BLaER1 (cell line): ENCODE data around the gene SPRED1.

Source experiments
- H3K27ac ChIP-seq: shearing (Covaris generic); formaldehyde crosslinking; 2 replicates; pipeline ENCODE4 v1.8.1; 2022
- H3K27me3 ChIP-seq: shearing (Covaris generic); formaldehyde crosslinking; 2 replicates; pipeline ENCODE4 v1.8.1; 2022
- H3K36me3 ChIP-seq: shearing (Covaris generic); formaldehyde crosslinking; 2 replicates; pipeline ENCODE4 v1.8.1; 2022
- H3K4me1 ChIP-seq: shearing (Covaris generic); formaldehyde crosslinking; 2 replicates; pipeline ENCODE4 v1.8.1; 2022
- H3K4me2 ChIP-seq: shearing (Covaris generic); formaldehyde crosslinking; 2 replicates; pipeline ENCODE4 v1.8.1; 2022
- H3K4me3 ChIP-seq: shearing (Covaris generic); formaldehyde crosslinking; 2 replicates; pipeline ENCODE4 v1.8.1; 2022
- H3K9ac ChIP-seq: shearing (Covaris generic); formaldehyde crosslinking; 2 replicates; pipeline ENCODE4 v1.8.1; 2022
- H3K9me3 ChIP-seq: shearing (Covaris generic); formaldehyde crosslinking; 2 replicates; pipeline ENCODE4 v1.8.1; 2022
- H4K20me1 ChIP-seq: shearing (Covaris generic); formaldehyde crosslinking; 2 replicates; pipeline ENCODE4 v1.8.1; 2022
- Cebpa-rat ChIP-seq: shearing (Covaris generic); IDR thresholded peaks from 2 replicates; pipeline ENCODE4 v1.8.1; 2022

Gene SPRED1

GRCh38 chr15:38374029-38374428, 121.4 kb downstream of the SPRED1 start:
- H3K4me2 ChIP-seq: no peak overlapping the region
- no peaks in the 10 kb centered on the region for H4K20me1 ChIP-seq
- no peak overlapping the region for H3K27ac ChIP-seq
- H3K4me3 ChIP-seq: no peak overlapping the region
- no peaks in the 10 kb centered on the region for H3K27me3 ChIP-seq
- no peaks in the 10 kb centered on the region for H3K36me3 ChIP-seq
- H3K9me3 ChIP-seq: no peaks in the 10 kb centered on the region
- H3K4me1 ChIP-seq: 0 out of 2 replicates have a peak, but pooled peaks cover 4% of the 10 kb centered on the region
- TF ChIP-seq Cebpa-rat: no peak
- no peak overlapping the region for H3K9ac ChIP-seq

- no peaks in the 10 kb centered on the region for H3K36me3 ChIP-seq
- no peaks in the 10 kb centered on the region for H3K27me3 ChIP-seq
- no peak overlapping the region for H3K27ac ChIP-seq
- 0 out of 2 replicates have a peak, but pooled peaks cover 4% of the 10 kb centered on the region for H3K4me1 ChIP-seq
- no peaks in the 10 kb centered on the region for H3K9me3 ChIP-seq
- H3K9ac ChIP-seq: no peak overlapping the region
- H3K4me3 ChIP-seq: no peak overlapping the region
- no peak overlapping the region for H3K4me2 ChIP-seq
- H4K20me1 ChIP-seq: no peaks in the 10 kb centered on the region
- no peak for TF ChIP-seq Cebpa-rat
Observed at GRCh38 chr15:38374556-38374955, 121.9 kb downstream of the SPRED1 start.

GRCh38 chr15:38376081-38376480, 123.4 kb downstream of the SPRED1 start:
- Histone ChIP-seq H3K4me3 (no peak overlapping the region), H4K20me1 (no peaks in the 10 kb centered on the region), H3K36me3 (no peaks in the 10 kb centered on the region), H3K9me3 (no peaks in the 10 kb centered on the region), H3K27ac (no peak overlapping the region), H3K4me1 (0 out of 2 replicates have a peak, but pooled peaks cover 4% of the 10 kb centered on the region), H3K27me3 (no peaks in the 10 kb centered on the region), H3K4me2 (no peak overlapping the region), H3K9ac (no peak overlapping the region)
- TF ChIP-seq Cebpa-rat: no peak

GRCh38 chr15:38377636-38378035, 125.0 kb downstream of the SPRED1 start:
- no peaks in the 10 kb centered on the region for H3K36me3 ChIP-seq
- TF ChIP-seq Cebpa-rat: no peak
- no peaks in the 10 kb centered on the region for H3K9me3 ChIP-seq
- H3K4me1 ChIP-seq: 0 out of 2 replicates have a peak, but pooled peaks cover 4% of the 10 kb centered on the region
- no peak overlapping the region for H3K27ac ChIP-seq
- H4K20me1 ChIP-seq: no peaks in the 10 kb centered on the region
- H3K27me3 ChIP-seq: no peaks in the 10 kb centered on the region
- H3K4me3 ChIP-seq: no peak overlapping the region
- no peak overlapping the region for H3K9ac ChIP-seq
- no peak overlapping the region for H3K4me2 ChIP-seq

GRCh38 chr15:38378161-38378560, 125.5 kb downstream of the SPRED1 start:
- Histone ChIP-seq H3K27me3 (no peaks in the 10 kb centered on the region), H3K36me3 (no peaks in the 10 kb centered on the region), H3K4me3 (no peak overlapping the region), H3K27ac (no peak overlapping the region), H3K9ac (no peak overlapping the region), H3K4me1 (0 out of 2 replicates have a peak, but pooled peaks cover 4% of the 10 kb centered on the region), H4K20me1 (no peaks in the 10 kb centered on the region), H3K4me2 (no peak overlapping the region), H3K9me3 (no peaks in the 10 kb centered on the region)
- TF ChIP-seq Cebpa-rat: no peak

GRCh38 chr15:38389924-38390542, 137.4 kb downstream of the SPRED1 start:
- Histone ChIP-seq H3K4me2 (no peak overlapping the region), H3K4me3 (no peak overlapping the region), H3K27ac (no peak overlapping the region), H3K4me1 (no peaks in the 10 kb centered on the region), H3K9ac (no peak overlapping the region), H3K27me3 (no peaks in the 10 kb centered on the region), H3K36me3 (no peaks in the 10 kb centered on the region), H4K20me1 (no peaks in the 10 kb centered on the region), H3K9me3 (no peaks in the 10 kb centered on the region)
- no peak for TF ChIP-seq Cebpa-rat

GRCh38 chr15:38391191-38391590, 138.6 kb downstream of the SPRED1 start:
- no peaks in the 10 kb centered on the region for H3K4me1 ChIP-seq
- no peaks in the 10 kb centered on the region for H4K20me1 ChIP-seq
- no peaks in the 10 kb centered on the region for H3K36me3 ChIP-seq
- no peak overlapping the region for H3K27ac ChIP-seq
- H3K9ac ChIP-seq: no peak overlapping the region
- no peak overlapping the region for H3K4me3 ChIP-seq
- no peaks in the 10 kb centered on the region for H3K27me3 ChIP-seq
- H3K4me2 ChIP-seq: no peak overlapping the region
- H3K9me3 ChIP-seq: no peaks in the 10 kb centered on the region
- no peak for TF ChIP-seq Cebpa-rat

GRCh38 chr15:38398134-38398533, 145.5 kb downstream of the SPRED1 start:
- H3K27me3 ChIP-seq: no peaks in the 10 kb centered on the region
- no peaks in the 10 kb centered on the region for H3K36me3 ChIP-seq
- 0 out of 2 replicates have a peak, but pooled peaks cover 5% of the 10 kb centered on the region for H3K9me3 ChIP-seq
- H3K9ac ChIP-seq: no peak overlapping the region
- peak overlapping the region; percentile 20 for H3K4me2 ChIP-seq
- peaks cover 15% of the 10 kb centered on the region for H3K4me1 ChIP-seq
- no peak overlapping the region for H3K27ac ChIP-seq
- no peaks in the 10 kb centered on the region for H4K20me1 ChIP-seq
- H3K4me3 ChIP-seq: no peak overlapping the region
- no peak for TF ChIP-seq Cebpa-rat

- H3K27me3 ChIP-seq: no peaks in the 10 kb centered on the region
- no peak overlapping the region for H3K9ac ChIP-seq
- H3K4me2 ChIP-seq: no peak overlapping the region
- H3K36me3 ChIP-seq: no peaks in the 10 kb centered on the region
- no peak overlapping the region for H3K27ac ChIP-seq
- 0 out of 2 replicates have a peak, but pooled peaks cover 8% of the 10 kb centered on the region for H3K9me3 ChIP-seq
- TF ChIP-seq Cebpa-rat: no peak
- H3K4me3 ChIP-seq: no peak overlapping the region
- peaks cover 15% of the 10 kb centered on the region for H3K4me1 ChIP-seq
- no peaks in the 10 kb centered on the region for H4K20me1 ChIP-seq
Observed at GRCh38 chr15:38401106-38401505, 148.5 kb downstream of the SPRED1 start.

- no peaks in the 10 kb centered on the region for H4K20me1 ChIP-seq
- no peak for TF ChIP-seq Cebpa-rat
- H3K4me1 ChIP-seq: peaks cover 15% of the 10 kb centered on the region
- H3K9ac ChIP-seq: no peak overlapping the region
- H3K4me2 ChIP-seq: no peak overlapping the region
- no peaks in the 10 kb centered on the region for H3K27me3 ChIP-seq
- H3K4me3 ChIP-seq: no peak overlapping the region
- 0 out of 2 replicates have a peak, but pooled peaks cover 8% of the 10 kb centered on the region for H3K9me3 ChIP-seq
- no peaks in the 10 kb centered on the region for H3K36me3 ChIP-seq
- no peak overlapping the region for H3K27ac ChIP-seq
Observed at GRCh38 chr15:38401701-38402100, 149.1 kb downstream of the SPRED1 start.

GRCh38 chr15:38406436-38406835, 153.8 kb downstream of the SPRED1 start:
- H4K20me1 ChIP-seq: no peaks in the 10 kb centered on the region
- H3K4me2 ChIP-seq: no peak overlapping the region
- no peaks in the 10 kb centered on the region for H3K27me3 ChIP-seq
- 0 out of 2 replicates have a peak, but pooled peaks cover 8% of the 10 kb centered on the region for H3K9me3 ChIP-seq
- no peak for TF ChIP-seq Cebpa-rat
- no peak overlapping the region for H3K9ac ChIP-seq
- no peak overlapping the region for H3K4me3 ChIP-seq
- no peak overlapping the region for H3K27ac ChIP-seq
- no peaks in the 10 kb centered on the region for H3K36me3 ChIP-seq
- H3K4me1 ChIP-seq: no peaks in the 10 kb centered on the region
